B cell (primary cell): ENCODE measurements around the gene TRIM47.

Source experiments
- EZH2 ChIP-seq: IDR thresholded peaks from 2 replicates; pipeline ENCODE4 v1.6.1; 2012; ENCODE audit warnings: borderline replicate concordance, low read depth, mild to moderate bottlenecking, moderate library complexity, low read length; ENCODE audit not compliant: insufficient read depth, poor library complexity, severe bottlenecking
- TF ChIP-seq, protein P1 (sequence below): fragments of 200-600 bp; IDR thresholded peaks from one replicate; pipeline ENCODE4 v1.8.0; 2022; ENCODE audit warnings: antibody characterized with exemption, mild to moderate bottlenecking

DNA sequence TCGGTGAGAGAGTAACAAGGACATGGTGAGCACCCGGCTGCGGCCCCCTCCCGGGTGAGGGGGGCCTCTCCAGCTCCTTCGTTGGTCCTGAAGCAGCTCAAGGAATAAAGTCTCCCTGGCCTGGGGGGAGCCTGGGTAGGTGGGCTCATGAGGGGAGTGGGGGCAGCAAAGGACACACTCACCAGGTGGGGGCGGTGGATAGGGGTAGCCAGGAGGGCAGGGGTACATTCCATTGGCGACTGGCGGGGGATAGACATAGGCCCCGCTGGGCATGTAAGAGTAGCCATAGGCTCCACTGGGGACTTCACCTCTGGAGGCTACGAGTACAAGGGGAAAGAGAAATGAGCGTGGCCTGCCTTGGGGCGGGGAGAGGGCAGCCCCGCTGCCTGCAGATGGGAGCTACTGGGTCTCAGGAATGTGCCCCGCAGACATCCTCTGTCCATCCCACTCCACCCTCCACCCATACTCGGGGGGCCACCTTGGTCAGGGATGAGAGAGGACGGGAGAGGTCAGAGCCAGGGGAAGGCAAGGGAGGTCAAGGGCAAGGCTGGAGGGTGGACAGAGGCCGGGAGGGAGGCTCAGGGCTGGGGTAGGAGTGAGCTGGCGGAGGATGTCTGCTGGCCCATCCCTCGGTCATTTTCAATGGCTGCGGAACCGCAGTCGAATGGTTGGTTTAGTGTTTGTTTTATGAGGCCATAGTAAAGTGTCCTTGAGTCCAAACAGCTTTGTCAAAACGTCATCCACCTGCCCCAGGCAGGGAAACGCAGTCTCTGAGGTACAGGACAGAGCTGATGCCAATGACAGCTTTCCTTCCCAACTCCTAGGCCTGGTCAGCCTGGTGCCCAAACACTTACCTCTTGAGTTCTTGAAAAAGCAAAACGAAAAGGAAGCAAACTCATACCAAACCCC is 30.5 kb downstream of the TRIM47 start:
- TF ChIP-seq, protein P1, sequence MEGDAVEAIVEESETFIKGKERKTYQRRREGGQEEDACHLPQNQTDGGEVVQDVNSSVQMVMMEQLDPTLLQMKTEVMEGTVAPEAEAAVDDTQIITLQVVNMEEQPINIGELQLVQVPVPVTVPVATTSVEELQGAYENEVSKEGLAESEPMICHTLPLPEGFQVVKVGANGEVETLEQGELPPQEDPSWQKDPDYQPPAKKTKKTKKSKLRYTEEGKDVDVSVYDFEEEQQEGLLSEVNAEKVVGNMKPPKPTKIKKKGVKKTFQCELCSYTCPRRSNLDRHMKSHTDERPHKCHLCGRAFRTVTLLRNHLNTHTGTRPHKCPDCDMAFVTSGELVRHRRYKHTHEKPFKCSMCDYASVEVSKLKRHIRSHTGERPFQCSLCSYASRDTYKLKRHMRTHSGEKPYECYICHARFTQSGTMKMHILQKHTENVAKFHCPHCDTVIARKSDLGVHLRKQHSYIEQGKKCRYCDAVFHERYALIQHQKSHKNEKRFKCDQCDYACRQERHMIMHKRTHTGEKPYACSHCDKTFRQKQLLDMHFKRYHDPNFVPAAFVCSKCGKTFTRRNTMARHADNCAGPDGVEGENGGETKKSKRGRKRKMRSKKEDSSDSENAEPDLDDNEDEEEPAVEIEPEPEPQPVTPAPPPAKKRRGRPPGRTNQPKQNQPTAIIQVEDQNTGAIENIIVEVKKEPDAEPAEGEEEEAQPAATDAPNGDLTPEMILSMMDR: no peak
- TF ChIP-seq EZH2: no peak
